Esophagus squamous epithelium (tissue), 5 donors: ENCODE results near the gene HNRNPDL. TPM values are rescaled to one million over a fixed set of nuclear protein-coding genes. Genes with fewer than 3 reads are reported as not detected.

Source experiments
- DNase-seq: peaks from one replicate; lab custom pipeline; 2025; lab: John Stamatoyannopoulos, UW
- H3K27ac ChIP-seq, 4 donors: fragments of 200-600 bp; sonication (generic); one replicate each; pipeline ENCODE4 v1.5.1; 2016 to 2019; ENCODE audit warnings: mild to moderate bottlenecking in 1 of 4
- H3K27me3 ChIP-seq, 4 donors: fragments of 200-600 bp; sonication (generic); 1 replicate in 3 of 4; 2 replicates in 1 of 4; pipeline versions ENCODE4 v1.5.1 to v1.6.0; 2017 to 2021; ENCODE audit warnings: antibody characterized with exemption in 1 of 4
- H3K36me3 ChIP-seq, 3 donors: fragments of 200-600 bp; sonication (generic); one replicate each; pipeline ENCODE4 v1.5.1; 2016 to 2019
- H3K4me1 ChIP-seq, 3 donors: fragments of 200-600 bp; sonication (generic); one replicate each; pipeline ENCODE4 v1.5.1; 2017 to 2019
- H3K4me3 ChIP-seq, 4 donors: fragments of 200-600 bp; sonication (generic); 1 replicate in 3 of 4; 2 replicates in 1 of 4; pipeline ENCODE4 v1.5.1; 2016 to 2019; ENCODE audit warnings: mild to moderate bottlenecking in 2 of 4, moderate library complexity in 1 of 4
- H3K9me3 ChIP-seq, 3 donors: fragments of 200-600 bp; sonication (generic); one replicate each; pipeline ENCODE4 v1.5.1; 2016 to 2019
- POLR2A ChIP-seq, 4 donors: fragments of 450-650 bp; IDR thresholded peaks; one replicate each; pipeline ENCODE4 v1.6.1; 2017; ENCODE audit warnings: antibody characterized with exemption in 4 of 4, mild to moderate bottlenecking in 4 of 4, moderate library complexity in 3 of 4
- whole genome bisulfite sequencing, 2 donors: methylation state at CpG; one replicate each; pipeline ENCODE4 v1.1.5; 2018; 5-methylcytosine and 5-hydroxymethylcytosine counted together
- intact Hi-C: fragments of 100-400 bp; cut with DNase I; formaldehyde crosslinking; loops from one replicate; pipeline ENCODE4 v1.15.0; 2022
- total RNA-seq, 4 donors: library from RNA; depleted of rRNA; stranded (reverse); fragments of >200 nt; gene quantifications; one replicate each; pipeline ENCODE4 v1.1.0, GENCODE V29; 2016
- TF ChIP-seq, protein P1 (sequence below), 6 experiments: fragments of 450-650 bp in 4 of 6; fragments of 200-600 bp in 2 of 6; sonication (generic) in 2 of 6; IDR thresholded peaks; one replicate each; pipeline ENCODE4 v1.5.1; 2016 to 2019; ENCODE audit warnings: antibody characterized with exemption in 6 of 6, mild to moderate bottlenecking in 4 of 6, moderate library complexity in 4 of 6
- donor health status: DM: yes; HTN: yes; CAD: no.

Gene HNRNPDL
- total RNA-seq, 4 donors from 2014 or later, result 69.1 to 201 (median 133) TPM

DNA sequence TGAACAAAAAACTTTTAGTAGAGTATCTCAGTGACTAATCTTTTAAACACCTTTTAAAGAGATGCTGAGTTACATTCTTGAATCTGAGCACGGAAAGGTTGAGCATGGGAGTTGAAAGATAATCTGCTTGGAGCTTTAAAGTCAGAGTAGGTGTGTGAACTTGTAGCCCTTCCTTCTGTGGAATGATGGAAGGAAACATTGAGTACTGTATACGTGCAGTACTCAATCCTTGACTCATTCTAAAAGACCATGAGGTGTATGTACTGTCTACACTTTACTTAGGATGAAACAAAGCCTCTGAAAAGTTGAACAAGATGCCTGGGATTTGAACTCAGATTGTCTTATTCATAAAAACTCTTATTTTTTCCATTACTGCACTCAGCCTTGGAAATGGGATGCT is 3.5 kb upstream of the HNRNPDL start:
- Histone ChIP-seq H3K27ac (no peak overlapping the region), H3K36me3 (peaks cover 0 to 7% (median 0%) of the 10 kb centered on the region in 3 donors), H3K4me1 (peaks cover 0 to 57% (median 19%) of the 10 kb centered on the region in 3 donors), H3K27me3 (no peaks in the 10 kb centered on the region), H3K9me3 (no peaks in the 10 kb centered on the region), H3K4me3 (no peak overlapping the region)
- no peak for TF ChIP-seq POLR2A (IDR thresholded peaks at IDR 0.05)
- TF ChIP-seq, protein P1, sequence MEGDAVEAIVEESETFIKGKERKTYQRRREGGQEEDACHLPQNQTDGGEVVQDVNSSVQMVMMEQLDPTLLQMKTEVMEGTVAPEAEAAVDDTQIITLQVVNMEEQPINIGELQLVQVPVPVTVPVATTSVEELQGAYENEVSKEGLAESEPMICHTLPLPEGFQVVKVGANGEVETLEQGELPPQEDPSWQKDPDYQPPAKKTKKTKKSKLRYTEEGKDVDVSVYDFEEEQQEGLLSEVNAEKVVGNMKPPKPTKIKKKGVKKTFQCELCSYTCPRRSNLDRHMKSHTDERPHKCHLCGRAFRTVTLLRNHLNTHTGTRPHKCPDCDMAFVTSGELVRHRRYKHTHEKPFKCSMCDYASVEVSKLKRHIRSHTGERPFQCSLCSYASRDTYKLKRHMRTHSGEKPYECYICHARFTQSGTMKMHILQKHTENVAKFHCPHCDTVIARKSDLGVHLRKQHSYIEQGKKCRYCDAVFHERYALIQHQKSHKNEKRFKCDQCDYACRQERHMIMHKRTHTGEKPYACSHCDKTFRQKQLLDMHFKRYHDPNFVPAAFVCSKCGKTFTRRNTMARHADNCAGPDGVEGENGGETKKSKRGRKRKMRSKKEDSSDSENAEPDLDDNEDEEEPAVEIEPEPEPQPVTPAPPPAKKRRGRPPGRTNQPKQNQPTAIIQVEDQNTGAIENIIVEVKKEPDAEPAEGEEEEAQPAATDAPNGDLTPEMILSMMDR (IDR thresholded peaks at IDR 0.05), result no peak
- WGBS, 2 donors, result 57 to 66% methylated on average over 2 of the region's 2 CpGs
- no peak for DNase-seq
- intact Hi-C loops, result no loop called here

DNA sequence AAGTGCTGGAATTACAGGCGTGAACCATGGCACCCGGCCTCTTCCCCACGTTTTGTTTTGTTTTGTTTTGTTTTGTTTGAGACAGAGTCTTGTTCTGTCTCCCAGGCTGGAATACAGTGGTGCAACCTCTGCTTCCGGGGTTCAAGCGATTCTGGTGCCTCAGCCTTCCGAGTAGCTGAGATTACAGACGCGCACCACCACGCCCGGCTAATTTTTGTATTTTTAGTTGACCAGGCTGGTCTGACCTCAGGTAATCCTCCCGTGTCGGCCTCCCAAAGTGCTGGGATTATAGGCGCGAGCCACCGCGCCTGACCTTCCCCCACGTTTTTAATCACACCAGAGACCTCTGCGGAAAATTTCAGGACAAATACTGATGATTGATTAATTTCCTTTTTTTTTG is 2.3 kb upstream of the HNRNPDL start:
- DNase-seq, result no peak
- peaks cover 0 to 54% (median 25%) of the 10 kb centered on the region in 3 donors for H3K4me1 ChIP-seq
- intact Hi-C loops, result no loop called here
- no peaks in the 10 kb centered on the region for H3K27me3 ChIP-seq
- no peaks in the 10 kb centered on the region for H3K9me3 ChIP-seq
- no peak overlapping the region for H3K4me3 ChIP-seq
- 80 to 83% methylated on average over 15 to 18 of the region's 18 CpGs for WGBS, 2 donors
- H3K27ac ChIP-seq, result no peak overlapping the region
- H3K36me3 ChIP-seq, result peaks cover 0 to 13% (median 0%) of the 10 kb centered on the region in 3 donors
- TF ChIP-seq, protein P1 (IDR thresholded peaks at IDR 0.05), result no peak
- TF ChIP-seq POLR2A (IDR thresholded peaks at IDR 0.05), result no peak

DNA sequence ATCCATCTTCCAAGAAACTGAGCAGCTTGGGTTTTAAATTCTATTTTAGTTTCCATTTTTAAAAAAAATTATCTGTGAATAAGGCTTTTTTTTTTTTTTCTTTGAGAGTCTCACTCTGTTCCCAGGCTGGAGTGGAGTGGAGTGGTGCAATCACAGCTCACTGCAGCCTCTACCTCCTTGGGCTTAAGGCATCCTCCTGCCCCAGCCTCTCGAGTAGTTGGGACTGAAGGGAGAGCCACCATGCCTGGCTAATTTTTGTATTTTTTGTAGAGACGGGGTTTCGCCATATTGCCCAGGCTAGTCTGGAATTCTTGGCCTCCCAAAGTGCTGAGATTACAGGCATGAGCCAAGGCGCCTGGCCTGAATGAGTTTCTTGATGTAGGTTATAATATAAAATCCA is 1.6 kb upstream of the HNRNPDL start:
- TF ChIP-seq, protein P1 (IDR thresholded peaks at IDR 0.05), result no peak
- no peak for TF ChIP-seq POLR2A (IDR thresholded peaks at IDR 0.05)
- Histone ChIP-seq H3K27ac (peak overlapping the region in 2 of 4 donors; percentile 97 to 100), H3K27me3 (no peaks in the 10 kb centered on the region), H3K9me3 (no peaks in the 10 kb centered on the region), H3K4me3 (peak overlapping the region in 2 of 4 donors; percentile 81 to 95), H3K36me3 (peaks cover 0 to 21% (median 1%) of the 10 kb centered on the region in 3 donors), H3K4me1 (peaks cover 3 to 54% (median 25%) of the 10 kb centered on the region in 3 donors)
- intact Hi-C loops, result no loop called here
- DNase-seq, result no peak
- 77 to 92% methylated on average over 3 to 4 of the region's 4 CpGs for WGBS, 2 donors

DNA sequence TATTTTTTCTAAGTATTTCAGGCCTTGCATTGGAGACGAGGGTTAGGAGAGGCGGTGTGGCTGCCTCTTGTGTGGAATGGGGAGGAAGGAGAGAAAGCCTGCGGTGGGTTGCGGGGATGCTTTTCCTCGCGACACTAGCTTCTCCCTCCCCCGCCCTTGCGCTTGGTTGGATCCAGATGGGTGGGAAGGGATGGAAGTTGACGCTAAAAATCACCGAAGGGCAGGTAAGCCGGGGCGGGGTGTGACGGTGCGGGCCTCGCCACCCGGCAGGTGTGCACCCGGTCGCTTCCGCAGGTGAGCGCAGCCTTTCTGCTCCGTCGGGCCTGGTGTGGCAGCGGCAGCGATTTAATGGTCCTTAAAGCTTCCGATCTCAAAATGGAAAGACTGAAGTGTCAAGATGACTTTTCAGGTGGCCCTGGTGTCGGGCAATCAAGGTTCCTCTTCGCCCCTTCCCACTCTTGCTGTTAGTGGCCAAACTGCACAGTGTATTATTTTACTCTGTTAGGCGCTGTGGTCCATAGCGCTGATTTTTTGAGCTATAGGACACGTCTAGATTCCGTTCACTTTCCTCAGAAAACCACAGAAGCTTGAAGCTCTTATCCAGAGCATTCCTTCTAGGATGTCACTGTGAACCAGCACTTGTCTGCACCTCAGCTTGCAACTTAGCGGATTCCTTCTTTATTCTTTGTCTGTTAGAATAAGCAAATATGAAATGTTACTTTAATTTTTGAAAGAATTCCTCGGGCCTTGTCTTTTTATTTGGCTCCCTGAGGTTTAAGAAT is 893 bp upstream of the HNRNPDL start:
- Histone ChIP-seq H3K4me1 (peaks cover 6 to 54% (median 31%) of the 10 kb centered on the region in 3 donors), H3K36me3 (peaks cover 0 to 27% (median 7%) of the 10 kb centered on the region in 3 donors), H3K27ac (peak overlapping the region; percentile 97 to 100 (median 98)), H3K27me3 (no peaks in the 10 kb centered on the region), H3K9me3 (no peaks in the 10 kb centered on the region), H3K4me3 (peak overlapping the region; percentile 81 to 95 (median 85))
- peak; percentile 52 for DNase-seq
- TF ChIP-seq POLR2A (IDR thresholded peaks at IDR 0.05), result no peak
- TF ChIP-seq, protein P1 (IDR thresholded peaks at IDR 0.05), result no peak
- intact Hi-C loops, result no loop called here
- WGBS, 2 donors, result 3% methylated on average over 31 to 33 of the region's 33 CpGs

DNA sequence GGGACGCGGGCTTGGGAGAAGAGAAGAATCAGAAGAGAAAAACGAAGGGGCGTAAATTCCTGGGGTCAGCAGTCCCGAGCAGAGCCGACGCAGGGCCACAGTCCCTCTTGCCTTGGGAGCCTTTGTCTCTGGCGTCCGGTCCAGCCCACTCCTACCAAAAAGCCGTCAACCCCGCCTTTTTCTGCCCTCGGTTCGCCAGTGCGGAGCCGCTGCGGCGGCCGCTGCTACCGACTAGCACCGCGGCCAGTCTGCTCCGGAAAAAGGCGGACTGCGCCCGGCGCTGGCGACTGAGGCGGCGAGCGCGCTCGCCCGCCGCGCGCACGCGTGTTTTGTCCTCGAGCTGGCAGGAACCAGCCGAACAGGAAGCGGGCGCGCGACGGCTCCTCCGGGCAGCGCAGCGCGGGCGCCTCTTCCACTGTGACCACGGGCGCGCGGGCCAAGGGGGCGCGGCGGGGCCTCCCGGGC is 502 bp downstream of the HNRNPDL start:
- peaks cover 0 to 34% (median 21%) of the 10 kb centered on the region in 3 donors for H3K36me3 ChIP-seq
- peak overlapping the region; percentile 97 to 100 (median 98) for H3K27ac ChIP-seq
- H3K4me1 ChIP-seq, result peaks cover 6 to 67% (median 31%) of the 10 kb centered on the region in 3 donors
- H3K27me3 ChIP-seq, result no peaks in the 10 kb centered on the region
- no peaks in the 10 kb centered on the region for H3K9me3 ChIP-seq
- WGBS, 2 donors, result 0% methylated on average over 3 to 10 of the region's 58 CpGs
- intact Hi-C loops, result loop anchor here (2.0 kb wide), 1 partner anchor 57 kb away; the partner anchor contains the start of gene HNRNPD
- H3K4me3 ChIP-seq, result peak overlapping the region; percentile 81 to 95 (median 85)
- DNase-seq, result peak; percentile 52
- TF ChIP-seq POLR2A (IDR thresholded peaks at IDR 0.05), result no peak
- TF ChIP-seq, protein P1 (IDR thresholded peaks at IDR 0.05), result peak in 1 of 6 experiments; percentile 8
